IMR-90 (cell line): ENCODE data around the gene ACOT12. TPM values are rescaled to one million over a fixed set of nuclear protein-coding genes. Genes with fewer than 3 reads are reported as not detected.

Experiments
- ATAC-seq: fragments of 200-7000 bp; cut with Tn5 transposase; 2 replicates; pipeline ENCODE4 v1.9.1; 2020; ENCODE audit warnings: low read depth, mild to moderate bottlenecking, moderate library complexity
- BruUV-seq: library from RNA; stranded (reverse); fragments of 400-500 nt; replicated peaks from 2 replicates; lab custom pipeline; 2021; lab: Mats Ljungman, UMichigan
- CTCF ChIA-PET: fragments of 300-600 bp; formaldehyde crosslinking; extraction: SDS; loops from one replicate; lab custom pipeline; 2021; ENCODE audit warnings: antibody characterized with exemption; lab: Yijun Ruan, JAX
- POLR2A ChIA-PET: fragments of 300-600 bp; sonication (Branson Sonifier 250); formaldehyde crosslinking; loops from one replicate; lab custom pipeline; 2022; ENCODE audit warnings: antibody characterized with exemption; ENCODE audit not compliant: unreplicated experiment; lab: Charles Lee
- DNase-seq: peaks from one replicate; pipeline ENCODE4 v3.0.0; 2013
- H2AFZ ChIP-seq: replicated peaks from 2 replicates; pipeline ENCODE3; 2013; ENCODE audit warnings: low read length, mild to moderate bottlenecking; ENCODE audit not compliant: poor library complexity
- H2AK5ac ChIP-seq: 2 replicates; pipeline ENCODE4 v1.6.1; 2013; ENCODE audit warnings: low read depth, low read length, inconsistent platforms
- H2AK9ac ChIP-seq: replicated peaks from 2 replicates; pipeline ENCODE3; 2013; ENCODE audit warnings: mild to moderate bottlenecking, low read depth, low read length, moderate library complexity; ENCODE audit not compliant: poor library complexity
- H2BK120ac ChIP-seq: 2 replicates; pipeline ENCODE4 v1.6.1; 2013; ENCODE audit warnings: low read depth, low read length, inconsistent platforms
- H2BK15ac ChIP-seq: 3 replicates; pipeline ENCODE4 v1.6.1; 2013; ENCODE audit warnings: low read depth, low read length, inconsistent platforms
- H2BK20ac ChIP-seq: 2 replicates; pipeline ENCODE4 v1.6.1; 2013; ENCODE audit warnings: low read depth, mild to moderate bottlenecking, inconsistent platforms, low read length, moderate library complexity
- H2BK5ac ChIP-seq: 2 replicates; pipeline ENCODE4 v1.6.1; 2013; ENCODE audit warnings: mild to moderate bottlenecking, low read depth, low read length, inconsistent platforms; ENCODE audit not compliant: poor library complexity, severe bottlenecking
- H3K14ac ChIP-seq: replicated peaks from 2 replicates; pipeline ENCODE4 v1.6.1; 2013; ENCODE audit warnings: low read depth, low read length, inconsistent platforms
- H3K18ac ChIP-seq: 2 replicates; pipeline ENCODE4 v1.6.1; 2013; ENCODE audit warnings: low read depth, low read length, control low read depth
- H3K23ac ChIP-seq: 2 replicates; pipeline ENCODE4 v1.6.1; 2013; ENCODE audit warnings: low read depth, low read length, inconsistent platforms
- H3K27ac ChIP-seq: 2 replicates; pipeline ENCODE4 v1.5.1; 2013; ENCODE audit warnings: mild to moderate bottlenecking, control low read depth, low read length; ENCODE audit not compliant: insufficient read depth
- H3K27me3 ChIP-seq: 2 replicates; pipeline ENCODE4 v1.6.1; 2013; ENCODE audit warnings: low read length; ENCODE audit not compliant: control insufficient read depth, insufficient read depth
- H3K36me3 ChIP-seq: 2 replicates; pipeline ENCODE4 v1.6.1; 2013; ENCODE audit warnings: low read length, mixed read lengths; ENCODE audit not compliant: control insufficient read depth, insufficient read depth
- H3K4ac ChIP-seq: 2 replicates; pipeline ENCODE4 v1.6.1; 2013; ENCODE audit warnings: low read depth, low read length, inconsistent platforms
- H3K4me1 ChIP-seq: 2 replicates; pipeline ENCODE4 v1.6.1; 2013; ENCODE audit warnings: low read length, mixed read lengths; ENCODE audit not compliant: control insufficient read depth, insufficient read depth
- H3K4me2 ChIP-seq: 2 replicates; pipeline ENCODE4 v1.6.1; 2013; ENCODE audit warnings: low read depth, mild to moderate bottlenecking, control low read depth, low read length, moderate library complexity
- H3K4me3 ChIP-seq: 2 replicates; pipeline ENCODE4 v1.5.1; 2013; ENCODE audit warnings: low read depth, mild to moderate bottlenecking, control low read depth, low read length, moderate library complexity; ENCODE audit not compliant: insufficient read depth
- H3K56ac ChIP-seq: 2 replicates; pipeline ENCODE4 v1.6.1; 2013; ENCODE audit warnings: low read length, inconsistent platforms; ENCODE audit not compliant: insufficient read depth; ENCODE audit errors: extremely low read depth
- H3K79me1 ChIP-seq, 2 experiments: 2 replicates each; pipeline ENCODE4 v1.6.1; 2013; ENCODE audit warnings: low read length in 2 of 2, inconsistent platforms in 1 of 2, low read depth in 1 of 2
- H3K9ac ChIP-seq: 2 replicates; pipeline ENCODE4 v1.6.1; 2013; ENCODE audit warnings: low read depth, low read length, control low read depth
- H3K9me1 ChIP-seq: 2 replicates; pipeline ENCODE4 v1.6.1; 2013; ENCODE audit warnings: low read length, inconsistent platforms; ENCODE audit not compliant: insufficient read depth
- H3K9me3 ChIP-seq: 2 replicates; pipeline ENCODE4 v1.6.1; 2013; ENCODE audit warnings: low read length; ENCODE audit not compliant: control insufficient read depth, insufficient read depth
- H4K20me1 ChIP-seq: 2 replicates; pipeline ENCODE4 v1.6.1; 2013; ENCODE audit warnings: low read length, inconsistent platforms; ENCODE audit not compliant: insufficient read depth
- H4K5ac ChIP-seq: 2 replicates; pipeline ENCODE4 v1.6.1; 2013; ENCODE audit warnings: mild to moderate bottlenecking, low read depth, low read length, control low read depth
- H4K8ac ChIP-seq, 2 experiments: 2 replicates each; pipeline ENCODE4 v1.6.1; 2013; ENCODE audit warnings: low read depth in 2 of 2, low read length in 2 of 2, control low read depth in 1 of 2, inconsistent platforms in 1 of 2
- H4K91ac ChIP-seq: 2 replicates; pipeline ENCODE4 v1.6.1; 2013; ENCODE audit warnings: low read depth, low read length, inconsistent platforms; ENCODE audit not compliant: insufficient read depth
- RCOR1 ChIP-seq: IDR thresholded peaks from 2 replicates; pipeline ENCODE4 v1.6.1; 2012; ENCODE audit warnings: mild to moderate bottlenecking, low read length, improper control_type of control experiment; ENCODE audit not compliant: insufficient replicate concordance
- whole genome bisulfite sequencing, 2 experiments: methylation state at CpG; one replicate each; pipeline versions ENCODE4 v1.1.5 to v1.1.7; 2013; ENCODE audit warnings: missing lambda C conversion rate in 2 of 2; ENCODE audit not compliant: insufficient read length in 1 of 2; ENCODE audit errors: extremely low coverage in 2 of 2; 5-methylcytosine and 5-hydroxymethylcytosine counted together
- dilution Hi-C: fragments of 300-500 bp; cut with HindIII; formaldehyde crosslinking; loops from one replicate; pipeline ENCODE4 v1.14.3; 2018; ENCODE audit warnings: low sequenced_read_pairs; ENCODE audit not compliant: unreplicated experiment
- in situ Hi-C: fragments of 300-500 bp; cut with MboI; formaldehyde crosslinking; loops from 3 replicates; pipeline ENCODE4 v1.14.3; 2019; ENCODE audit warnings: low sequenced_read_pairs, inconsistent platforms, mixed read lengths
- intact Hi-C: fragments of 100-400 bp; cut with micrococcal nuclease; formaldehyde crosslinking; loops from 2 replicates; pipeline ENCODE4 v1.10.0; 2022
- polyA plus RNA-seq, 3 experiments: library from polyadenylated mRNA; depleted of rRNA; stranded (reverse); fragments of >200 nt; gene quantifications; 2 replicates each; pipeline ENCODE4 v1.2.3, GENCODE V29; 2012; ENCODE audit warnings: low replicate concordance in 1 of 3
- total RNA-seq: library from RNA; depleted of rRNA; stranded (reverse); fragments of >200 nt; gene quantifications from 2 replicates; pipeline ENCODE4 v1.2.3, GENCODE V29; 2012
- TF ChIP-seq, protein P1 (sequence below): fragments of 150-350 bp; IDR thresholded peaks from 2 replicates; pipeline ENCODE4 v1.6.1; 2017; ENCODE audit warnings: mild to moderate bottlenecking, antibody characterized with exemption, low read length, low read depth

The ACOT12 gene
- total and polyA plus RNA-seq, 2 of the 4 experiments (the other 2 are of a cell fraction): not detected

DNA sequence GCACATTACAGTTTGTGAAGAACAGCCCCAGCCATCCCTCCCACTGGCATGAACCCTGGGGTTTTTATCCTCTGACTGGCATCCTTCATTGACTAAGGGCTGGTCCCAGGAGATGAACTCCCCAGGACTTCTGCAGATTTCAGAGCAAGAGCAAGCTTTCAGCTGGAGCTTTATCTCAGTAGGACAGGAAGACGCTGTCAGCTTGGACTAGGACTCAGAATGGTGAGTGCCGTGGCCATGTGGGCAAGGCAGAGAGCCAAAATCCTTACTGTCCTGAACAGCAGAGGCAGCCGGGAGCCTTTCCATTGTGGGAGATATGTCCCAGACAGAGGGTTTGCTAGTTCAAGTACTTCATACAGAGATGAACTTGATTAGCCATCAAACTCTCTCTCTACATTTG is 3.2 kb upstream of the ACOT12 start:
- H3K18ac ChIP-seq: no peak overlapping the region
- H3K9me1 ChIP-seq: no peaks in the 10 kb centered on the region
- peak overlapping the region; percentile 67 for H2AFZ ChIP-seq
- no peak overlapping the region for H3K4me2 ChIP-seq
- no peak overlapping the region for H2BK120ac ChIP-seq
- no peak overlapping the region for H3K4me3 ChIP-seq
- CTCF ChIA-PET: interaction anchor here (0.6 to 1.2 kb wide), 2 partner anchors 12 to 62 kb away, joined by 3 to 7 read pairs; no protein-coding TSS in a partner anchor
- DNase-seq (peak; percentile 33), ATAC-seq (peak; percentile 33; the same call in 1 of the 2 replicates)
- no peaks in the 10 kb centered on the region for H4K20me1 ChIP-seq
- dilution Hi-C loops: no loop called here
- H3K36me3 ChIP-seq: no peaks in the 10 kb centered on the region
- no peak overlapping the region for H2BK5ac ChIP-seq
- H3K56ac ChIP-seq: no peak overlapping the region
- intact Hi-C loops: no loop called here
- no peaks in the 10 kb centered on the region for H3K4me1 ChIP-seq
- BruUV-seq: no TSS peak
- TF ChIP-seq RCOR1: no peak
- TF ChIP-seq, protein P1, sequence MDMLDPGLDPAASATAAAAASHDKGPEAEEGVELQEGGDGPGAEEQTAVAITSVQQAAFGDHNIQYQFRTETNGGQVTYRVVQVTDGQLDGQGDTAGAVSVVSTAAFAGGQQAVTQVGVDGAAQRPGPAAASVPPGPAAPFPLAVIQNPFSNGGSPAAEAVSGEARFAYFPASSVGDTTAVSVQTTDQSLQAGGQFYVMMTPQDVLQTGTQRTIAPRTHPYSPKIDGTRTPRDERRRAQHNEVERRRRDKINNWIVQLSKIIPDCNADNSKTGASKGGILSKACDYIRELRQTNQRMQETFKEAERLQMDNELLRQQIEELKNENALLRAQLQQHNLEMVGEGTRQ: no peak
- no peak overlapping the region for H3K9ac ChIP-seq
- H3K27ac ChIP-seq: no peak overlapping the region
- peak overlapping the region; percentile 62; the same call in 1 of the 2 replicates for H3K14ac ChIP-seq
- no peaks in the 10 kb centered on the region for H3K79me1 ChIP-seq
- H3K4ac ChIP-seq: no peak overlapping the region
- no peak overlapping the region for H4K5ac ChIP-seq
- H3K27me3 ChIP-seq: no peaks in the 10 kb centered on the region; the same call in 1 of the 2 replicates
- no peak overlapping the region for H2AK9ac ChIP-seq
- no peak overlapping the region for H2AK5ac ChIP-seq
- no peak overlapping the region for H2BK20ac ChIP-seq
- POLR2A ChIA-PET: no interaction called here
- H4K91ac ChIP-seq: no peak overlapping the region
- H4K8ac ChIP-seq: no peak overlapping the region
- peaks cover 3% of the 10 kb centered on the region for H3K9me3 ChIP-seq
- H2BK15ac ChIP-seq: no peak overlapping the region
- WGBS, 2 experiments: 0% methylated on average over 1 of the region's 3 CpGs; no CpG with 5 or more reads in 1 of the 2 experiments
- H3K23ac ChIP-seq: no peak overlapping the region
- in situ Hi-C loops: no loop called here
